ENCODE measurements around the gene MRTFB.

The MRTFB gene

GRCh38 chr16:14077918-14078317 lies 6.8 kb downstream of the MRTFB start:
- H3K4me3 ChIP-seq (ENCODE audit: control insufficient read depth, low read depth, low read length), result no peak overlapping the region
- TF ChIP-seq, protein P1, sequence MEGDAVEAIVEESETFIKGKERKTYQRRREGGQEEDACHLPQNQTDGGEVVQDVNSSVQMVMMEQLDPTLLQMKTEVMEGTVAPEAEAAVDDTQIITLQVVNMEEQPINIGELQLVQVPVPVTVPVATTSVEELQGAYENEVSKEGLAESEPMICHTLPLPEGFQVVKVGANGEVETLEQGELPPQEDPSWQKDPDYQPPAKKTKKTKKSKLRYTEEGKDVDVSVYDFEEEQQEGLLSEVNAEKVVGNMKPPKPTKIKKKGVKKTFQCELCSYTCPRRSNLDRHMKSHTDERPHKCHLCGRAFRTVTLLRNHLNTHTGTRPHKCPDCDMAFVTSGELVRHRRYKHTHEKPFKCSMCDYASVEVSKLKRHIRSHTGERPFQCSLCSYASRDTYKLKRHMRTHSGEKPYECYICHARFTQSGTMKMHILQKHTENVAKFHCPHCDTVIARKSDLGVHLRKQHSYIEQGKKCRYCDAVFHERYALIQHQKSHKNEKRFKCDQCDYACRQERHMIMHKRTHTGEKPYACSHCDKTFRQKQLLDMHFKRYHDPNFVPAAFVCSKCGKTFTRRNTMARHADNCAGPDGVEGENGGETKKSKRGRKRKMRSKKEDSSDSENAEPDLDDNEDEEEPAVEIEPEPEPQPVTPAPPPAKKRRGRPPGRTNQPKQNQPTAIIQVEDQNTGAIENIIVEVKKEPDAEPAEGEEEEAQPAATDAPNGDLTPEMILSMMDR (IDR thresholded peaks at IDR 0.05; ENCODE audit: control insufficient read depth, insufficient read depth, low read depth, low read length, missing control alignments), result no peak
- no peak for DNase-seq (ENCODE audit: low read depth)

DNA sequence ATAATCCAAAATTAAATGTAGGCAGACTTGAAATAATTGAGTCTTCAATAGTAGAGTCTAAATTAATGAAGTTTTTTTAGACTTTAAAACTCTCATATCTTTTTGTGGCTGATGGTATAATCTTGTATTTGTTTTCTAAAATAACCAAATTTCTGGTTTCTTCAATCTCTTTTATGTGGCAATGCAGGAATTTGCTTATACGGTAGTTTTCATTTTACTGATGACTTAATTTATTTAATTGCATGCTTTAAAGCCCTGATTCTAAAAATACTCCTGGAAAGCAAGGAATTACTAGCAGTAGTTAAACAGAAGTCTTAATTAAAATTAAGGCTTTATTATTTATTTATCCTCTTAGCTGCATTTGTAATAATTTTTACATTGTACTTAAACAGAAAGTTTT lies 15.4 kb downstream of the MRTFB start:
- no peak for DNase-seq (ENCODE audit: low read depth)
- TF ChIP-seq, protein P1 (IDR thresholded peaks at IDR 0.05; ENCODE audit: control insufficient read depth, insufficient read depth, low read depth, low read length, missing control alignments), result no peak
- no peak overlapping the region for H3K4me3 ChIP-seq (ENCODE audit: control insufficient read depth, low read depth, low read length)

GRCh38 chr16:14087181-14087580 lies 16.1 kb downstream of the MRTFB start:
- no peak overlapping the region for H3K4me3 ChIP-seq (ENCODE audit: control insufficient read depth, low read depth, low read length)
- no peak for DNase-seq (ENCODE audit: low read depth)
- TF ChIP-seq, protein P1 (IDR thresholded peaks at IDR 0.05; ENCODE audit: control insufficient read depth, insufficient read depth, low read depth, low read length, missing control alignments), result no peak

DNA sequence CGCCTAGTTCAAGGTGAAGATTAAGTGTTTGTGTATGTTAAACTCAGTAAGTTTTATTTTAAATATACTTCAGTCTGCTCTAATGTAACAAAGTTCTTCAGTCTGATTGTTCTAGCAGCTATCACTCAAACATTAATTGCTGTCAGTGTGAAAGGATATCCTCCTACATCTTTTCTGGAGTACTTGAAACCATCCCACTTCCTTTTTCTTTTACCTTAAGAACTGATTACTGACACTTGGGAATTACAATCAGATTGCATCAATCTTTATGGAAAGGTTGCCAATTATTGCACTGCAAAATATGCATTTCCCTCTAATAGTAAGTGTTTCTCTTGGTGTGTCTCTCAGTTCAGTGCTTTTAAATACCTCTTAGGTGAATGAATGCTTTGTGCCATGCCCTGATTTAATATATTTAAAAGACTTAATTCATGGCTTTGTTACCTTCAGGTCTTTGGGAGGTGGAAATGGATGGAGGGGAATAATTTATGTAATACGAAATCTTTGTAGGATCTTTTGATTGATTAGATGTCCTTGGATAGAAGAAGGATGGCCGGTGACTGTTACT lies 16.6 kb downstream of the MRTFB start:
- DNase-seq (ENCODE audit: low read depth), result no peak
- TF ChIP-seq, protein P1 (IDR thresholded peaks at IDR 0.05; ENCODE audit: control insufficient read depth, insufficient read depth, low read depth, low read length, missing control alignments), result no peak
- H3K4me3 ChIP-seq (ENCODE audit: control insufficient read depth, low read depth, low read length), result no peak overlapping the region

DNA sequence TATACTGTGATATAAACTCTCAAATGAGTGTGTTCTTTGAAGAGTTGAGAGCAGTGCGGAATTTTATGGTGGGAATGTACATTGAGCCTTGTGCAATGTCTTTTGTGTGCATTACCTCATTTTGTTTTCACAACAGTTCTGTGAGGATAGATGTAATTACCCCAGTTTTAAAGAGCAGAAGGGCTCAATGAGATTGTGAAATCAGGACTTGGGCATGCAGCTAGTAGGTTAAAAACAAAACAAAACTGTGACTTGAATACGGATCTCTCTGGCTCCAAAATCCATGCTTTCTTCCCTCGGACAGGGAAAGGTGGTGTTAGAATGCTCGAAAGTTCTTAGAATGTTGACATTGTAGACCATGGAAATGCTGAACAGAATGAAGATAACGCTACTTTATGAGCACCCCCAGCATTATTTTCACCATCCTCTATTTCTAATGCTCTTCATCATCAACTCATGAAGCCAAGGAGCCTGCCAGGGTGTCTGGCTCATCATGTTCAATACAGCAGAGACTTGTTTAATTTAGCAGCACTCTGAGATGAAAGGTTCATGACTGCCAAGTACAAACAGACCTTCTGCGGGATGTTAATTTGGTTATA lies 17.1 kb downstream of the MRTFB start:
- TF ChIP-seq, protein P1 (IDR thresholded peaks at IDR 0.05; ENCODE audit: control insufficient read depth, insufficient read depth, low read depth, low read length, missing control alignments), result no peak
- H3K4me3 ChIP-seq (ENCODE audit: control insufficient read depth, low read depth, low read length), result no peak overlapping the region
- no peak for DNase-seq (ENCODE audit: low read depth)

DNA sequence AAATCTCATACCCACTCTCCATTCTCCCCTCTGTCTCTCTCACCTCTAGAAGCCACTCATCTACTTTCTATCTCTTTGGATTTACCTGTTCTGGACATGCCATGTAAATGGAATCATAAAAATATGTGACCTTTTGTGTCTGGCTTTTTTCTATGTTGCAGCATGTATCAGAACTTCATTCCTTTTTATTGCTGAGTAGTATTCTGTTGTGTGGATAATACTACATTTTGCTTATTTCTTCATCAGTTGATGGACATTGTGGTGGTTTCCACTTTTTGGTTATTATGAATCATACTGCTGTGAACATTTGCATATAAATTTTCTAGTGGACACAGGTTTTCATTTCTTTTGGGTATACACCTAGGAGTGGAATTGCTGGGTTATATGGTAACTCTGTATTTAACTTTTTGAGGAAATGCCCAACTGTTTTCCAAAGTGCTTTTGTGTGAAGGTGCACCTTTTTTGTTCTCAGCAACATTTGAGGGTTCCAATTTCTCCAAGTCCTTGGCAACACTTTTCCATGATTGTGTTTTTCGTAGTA lies 18.2 kb downstream of the MRTFB start:
- DNase-seq (ENCODE audit: low read depth), result no peak
- no peak overlapping the region for H3K4me3 ChIP-seq (ENCODE audit: control insufficient read depth, low read depth, low read length)
- TF ChIP-seq, protein P1 (IDR thresholded peaks at IDR 0.05; ENCODE audit: control insufficient read depth, insufficient read depth, low read depth, low read length, missing control alignments), result no peak
